Mesenchymal stem cell (in vitro differentiated cells and primary cell): Measurements from ENCODE around the gene SMC1B.
"Not testable (repeated sequence)": the region's sequence is repeated elsewhere in the genome, so short reads cannot be mapped to it uniquely, and the experiment has no call there.

Experiments used
- DNase-seq: peaks from one replicate; pipeline ENCODE4 v3.0.0-alpha.2; 2013
- H2AFZ ChIP-seq: one replicate; pipeline ENCODE4 v1.6.1; 2013; ENCODE audit warnings: low read depth, mild to moderate bottlenecking, control low read depth, inconsistent platforms, low read length, moderate library complexity
- H2AK5ac ChIP-seq: 2 replicates; pipeline ENCODE4 v1.6.1; 2013; ENCODE audit warnings: low read length, moderate library complexity, mild to moderate bottlenecking, inconsistent platforms; ENCODE audit not compliant: severe bottlenecking
- H2BK120ac ChIP-seq: one replicate; pipeline ENCODE4 v1.6.1; 2013; ENCODE audit warnings: low read depth, mild to moderate bottlenecking, inconsistent platforms, low read length, moderate library complexity
- H2BK12ac ChIP-seq, 2 experiments: one replicate each; pipeline ENCODE4 v1.6.1; 2013; ENCODE audit warnings: inconsistent platforms in 2 of 2, low read length in 2 of 2, mild to moderate bottlenecking in 2 of 2, moderate library complexity in 2 of 2, control low read depth in 1 of 2
- H2BK15ac ChIP-seq: one replicate; pipeline ENCODE4 v1.6.1; 2013; ENCODE audit warnings: mild to moderate bottlenecking, low read depth, inconsistent platforms; ENCODE audit not compliant: poor library complexity, severe bottlenecking
- H2BK5ac ChIP-seq: 2 replicates; pipeline ENCODE4 v1.6.1; 2013; ENCODE audit warnings: low read depth, mild to moderate bottlenecking, low read length, control low read depth, inconsistent platforms; ENCODE audit not compliant: poor library complexity, severe bottlenecking
- H3K14ac ChIP-seq, 2 experiments: one replicate each; pipeline ENCODE4 v1.6.1; 2013; ENCODE audit warnings: inconsistent platforms in 2 of 2, low read length in 2 of 2, control low read depth in 1 of 2, mild to moderate bottlenecking in 1 of 2, moderate library complexity in 1 of 2
- H3K18ac ChIP-seq, 2 experiments: one replicate each; pipeline ENCODE4 v1.6.1; 2013; ENCODE audit warnings: inconsistent platforms in 2 of 2, low read length in 2 of 2, control low read depth in 1 of 2, low read depth in 1 of 2, mild to moderate bottlenecking in 1 of 2
- H3K23ac ChIP-seq, 2 experiments: one replicate each; pipeline ENCODE4 v1.6.1; 2013; ENCODE audit warnings: inconsistent platforms in 2 of 2, low read length in 2 of 2, mild to moderate bottlenecking in 2 of 2, moderate library complexity in 2 of 2, control low read depth in 1 of 2
- H3K27ac ChIP-seq: 2 replicates; pipeline ENCODE4 v1.5.1; 2013; ENCODE audit warnings: mild to moderate bottlenecking, moderate library complexity, low read length, control low read depth, inconsistent platforms; ENCODE audit not compliant: poor library complexity, severe bottlenecking
- H3K27me3 ChIP-seq, 2 experiments: 2 replicates each; pipeline versions ENCODE4 v1.6.1 to v1.7.0; 2013; ENCODE audit warnings: low read length in 2 of 2, mild to moderate bottlenecking in 2 of 2, moderate library complexity in 2 of 2, control low read depth in 1 of 2, inconsistent platforms in 1 of 2; ENCODE audit not compliant: control insufficient read depth in 1 of 2, insufficient read depth in 1 of 2
- H3K36me3 ChIP-seq, 2 experiments: 2 replicates each; pipeline versions ENCODE4 v1.6.1 to v1.7.0; 2013; ENCODE audit warnings: low read length in 2 of 2, control low read depth in 1 of 2, inconsistent platforms in 1 of 2, low read depth in 1 of 2, mild to moderate bottlenecking in 1 of 2; ENCODE audit not compliant: insufficient read depth in 2 of 2, control insufficient read depth in 1 of 2
- H3K4ac ChIP-seq, 2 experiments: one replicate each; pipeline ENCODE4 v1.6.1; 2013; ENCODE audit warnings: inconsistent platforms in 2 of 2, low read length in 2 of 2, mild to moderate bottlenecking in 2 of 2, moderate library complexity in 2 of 2, control low read depth in 1 of 2, low read depth in 1 of 2
- H3K4me1 ChIP-seq: 2 replicates; pipeline ENCODE4 v1.6.1; 2013; ENCODE audit warnings: low read depth, low read length, control low read depth; ENCODE audit not compliant: control insufficient read depth, insufficient read depth
- H3K4me2 ChIP-seq: 2 replicates; pipeline ENCODE4 v1.6.1; 2013; ENCODE audit warnings: low read length, mild to moderate bottlenecking, inconsistent platforms; ENCODE audit not compliant: poor library complexity, severe bottlenecking
- H3K4me3 ChIP-seq, 2 experiments: 2 replicates each; pipeline versions ENCODE4 v1.5.1 to v1.7.0; 2013; ENCODE audit warnings: low read length in 2 of 2, mild to moderate bottlenecking in 2 of 2, control low read depth in 1 of 2, low read depth in 1 of 2; ENCODE audit not compliant: insufficient read depth in 1 of 2
- H3K79me1 ChIP-seq: replicated peaks from 2 replicates; pipeline ENCODE4 v1.6.1; 2013; ENCODE audit warnings: mild to moderate bottlenecking, control low read depth, low read length, inconsistent platforms; ENCODE audit not compliant: poor library complexity, severe bottlenecking
- H3K9ac ChIP-seq: 2 replicates; pipeline ENCODE4 v1.7.0; 2013; ENCODE audit warnings: mild to moderate bottlenecking, low read length, moderate library complexity
- H3K9me3 ChIP-seq: 2 replicates; pipeline ENCODE4 v1.7.0; 2013; ENCODE audit warnings: mild to moderate bottlenecking, low read length; ENCODE audit not compliant: control insufficient read depth
- H4K8ac ChIP-seq: one replicate; pipeline ENCODE4 v1.6.1; 2013; ENCODE audit warnings: inconsistent platforms, mild to moderate bottlenecking, low read length, moderate library complexity
- H4K91ac ChIP-seq: one replicate; pipeline ENCODE4 v1.6.1; 2013; ENCODE audit warnings: mild to moderate bottlenecking, low read length, inconsistent platforms
- whole genome bisulfite sequencing: methylation state at CpG from one replicate; pipeline ENCODE4 v1.1.7; 2013; ENCODE audit warnings: mixed read lengths; 5-methylcytosine and 5-hydroxymethylcytosine counted together

SMC1B gene

DNA sequence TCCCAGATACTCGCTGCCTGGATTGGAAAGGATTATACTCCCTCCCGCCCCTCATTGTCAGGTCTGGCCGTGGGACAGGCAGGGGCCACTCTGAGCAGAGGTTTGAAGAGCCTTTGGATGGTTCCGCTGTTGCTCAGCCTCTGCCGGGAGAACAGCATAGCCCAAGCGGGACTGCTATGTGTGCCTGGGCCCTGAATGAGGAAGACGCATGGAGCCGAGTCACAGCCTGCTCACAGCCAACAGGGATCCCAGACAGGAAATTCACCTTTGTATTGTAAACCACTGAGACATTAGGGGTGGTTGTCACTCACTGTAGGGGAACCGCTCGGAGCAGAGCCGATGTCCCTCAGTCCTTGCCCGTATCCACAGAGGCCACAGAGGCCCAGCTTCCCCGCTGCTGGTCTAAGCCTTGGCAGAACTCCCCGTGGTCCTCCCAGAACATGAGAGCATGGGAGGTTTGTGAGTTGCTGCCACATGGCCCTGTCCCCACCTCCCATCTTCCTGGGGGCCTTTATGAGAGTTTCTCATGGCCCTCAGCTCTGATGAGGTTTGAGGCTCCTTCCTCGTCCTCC, 114.4 kb downstream of the SMC1B start:
- Histone ChIP-seq H3K36me3 (no peaks in the 10 kb centered on the region), H3K18ac (no peak overlapping the region), H2BK12ac (no peak overlapping the region), H3K4me3 (no peak overlapping the region), H3K9ac (no peak overlapping the region), H4K91ac (no peak overlapping the region), H2AK5ac (no peak overlapping the region), H3K23ac (no peak overlapping the region), H3K27ac (no peak overlapping the region), H2BK15ac (no peak overlapping the region), H4K8ac (no peak overlapping the region), H3K79me1 (no peaks in the 10 kb centered on the region), H3K9me3 (no peaks in the 10 kb centered on the region), H3K14ac (no peak overlapping the region), H3K4me2 (no peak overlapping the region), H3K4ac (no peak overlapping the region), H3K27me3 (peaks cover 4 to 18% of the 10 kb centered on the region in 2 experiments), H2AFZ (no peak overlapping the region), H2BK5ac (no peak overlapping the region), H2BK120ac (no peak overlapping the region), H3K4me1 (no peaks in the 10 kb centered on the region)
- WGBS, result 75% methylated on average over 13 of the region's 15 CpGs
- no peak for DNase-seq

DNA sequence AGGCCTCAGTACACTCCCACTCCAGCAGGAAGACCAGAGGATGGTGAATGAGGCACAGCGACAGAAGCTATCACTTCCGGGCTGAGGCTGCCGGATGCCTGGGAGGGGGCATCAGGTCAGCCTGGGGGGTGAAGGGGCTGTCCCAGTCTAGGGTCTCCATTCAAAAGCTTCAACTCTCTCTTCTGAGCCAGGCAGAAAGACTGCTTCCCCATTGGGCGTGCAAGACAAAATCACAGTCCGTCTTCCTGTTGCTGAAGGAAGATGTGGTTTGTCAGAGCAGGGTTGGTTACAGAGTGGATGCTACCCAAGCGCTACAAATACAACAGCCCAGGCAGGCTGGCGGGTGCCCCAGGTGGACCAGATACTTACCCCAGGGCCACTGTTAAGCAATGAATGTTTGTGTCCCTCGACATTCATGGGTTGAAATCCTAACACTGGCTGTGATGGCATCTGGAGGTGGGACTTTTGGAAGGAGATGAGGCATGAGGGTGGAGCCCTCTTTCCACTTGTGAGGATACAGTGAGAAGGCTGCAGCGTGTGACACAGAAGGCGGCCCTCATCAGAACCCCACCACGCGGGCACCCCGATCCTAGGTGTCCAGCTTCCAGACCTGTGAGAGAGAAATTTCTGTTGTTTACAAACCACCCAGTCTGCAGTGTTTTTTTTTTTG, 116.6 kb downstream of the SMC1B start:
- Histone ChIP-seq H3K4ac (no peak overlapping the region), H3K23ac (no peak overlapping the region), H4K8ac (no peak overlapping the region), H3K27me3 (peaks cover 11 to 40% of the 10 kb centered on the region in 2 experiments), H2BK5ac (no peak overlapping the region), H3K4me2 (no peak overlapping the region), H3K36me3 (no peaks in the 10 kb centered on the region), H3K79me1 (no peaks in the 10 kb centered on the region), H2AFZ (no peak overlapping the region), H3K4me1 (no peaks in the 10 kb centered on the region), H3K27ac (no peak overlapping the region), H2BK12ac (no peak overlapping the region), H3K9ac (no peak overlapping the region), H2BK15ac (no peak overlapping the region), H3K9me3 (no peaks in the 10 kb centered on the region), H4K91ac (no peak overlapping the region), H3K18ac (no peak overlapping the region), H3K14ac (no peak overlapping the region), H2BK120ac (no peak overlapping the region), H3K4me3 (no peak overlapping the region), H2AK5ac (no peak overlapping the region)
- WGBS, result 92% methylated on average over 12 of the region's 13 CpGs
- DNase-seq, result no peak

DNA sequence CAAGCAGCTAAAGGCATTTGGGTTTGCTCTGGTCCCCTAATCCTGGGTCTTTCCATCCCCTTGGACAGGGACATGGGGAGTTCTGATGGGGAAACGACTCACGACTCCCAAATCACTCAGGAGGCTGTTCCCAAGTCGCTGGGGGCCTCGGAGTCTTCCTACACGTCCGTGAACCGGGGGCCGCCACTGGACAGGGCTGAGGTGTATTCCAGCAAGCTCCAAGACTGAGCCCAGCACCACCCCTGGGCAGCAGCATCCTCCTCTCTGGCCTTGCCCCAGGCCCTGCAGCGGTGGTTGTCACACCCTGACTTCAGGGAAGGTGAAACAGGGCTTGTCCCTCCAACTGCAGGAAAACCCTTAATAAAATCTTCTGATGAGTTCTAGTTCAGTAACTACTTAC, 117.9 kb downstream of the SMC1B start:
- no peak overlapping the region for H2BK5ac ChIP-seq
- H3K9ac ChIP-seq, result no peak overlapping the region
- no peak overlapping the region for H4K91ac ChIP-seq
- no peak overlapping the region for H2BK12ac ChIP-seq
- H3K36me3 ChIP-seq, result no peaks in the 10 kb centered on the region
- peaks cover 12 to 50% of the 10 kb centered on the region in 2 experiments for H3K27me3 ChIP-seq
- H2BK120ac ChIP-seq, result no peak overlapping the region
- H3K18ac ChIP-seq, result no peak overlapping the region
- no peak for DNase-seq
- no peak overlapping the region for H2AFZ ChIP-seq
- no peak overlapping the region for H3K23ac ChIP-seq
- no peak overlapping the region for H2BK15ac ChIP-seq
- no peak overlapping the region for H3K27ac ChIP-seq
- no peaks in the 10 kb centered on the region for H3K79me1 ChIP-seq
- H3K4me2 ChIP-seq, result no peak overlapping the region
- no peak overlapping the region for H2AK5ac ChIP-seq
- H3K14ac ChIP-seq, result no peak overlapping the region
- no peaks in the 10 kb centered on the region for H3K9me3 ChIP-seq
- no peak overlapping the region for H3K4me3 ChIP-seq
- H3K4ac ChIP-seq, result no peak overlapping the region
- peaks cover 8% of the 10 kb centered on the region for H3K4me1 ChIP-seq
- H4K8ac ChIP-seq, result no peak overlapping the region
- WGBS, result 92% methylated on average over 9 of the region's 9 CpGs

DNA sequence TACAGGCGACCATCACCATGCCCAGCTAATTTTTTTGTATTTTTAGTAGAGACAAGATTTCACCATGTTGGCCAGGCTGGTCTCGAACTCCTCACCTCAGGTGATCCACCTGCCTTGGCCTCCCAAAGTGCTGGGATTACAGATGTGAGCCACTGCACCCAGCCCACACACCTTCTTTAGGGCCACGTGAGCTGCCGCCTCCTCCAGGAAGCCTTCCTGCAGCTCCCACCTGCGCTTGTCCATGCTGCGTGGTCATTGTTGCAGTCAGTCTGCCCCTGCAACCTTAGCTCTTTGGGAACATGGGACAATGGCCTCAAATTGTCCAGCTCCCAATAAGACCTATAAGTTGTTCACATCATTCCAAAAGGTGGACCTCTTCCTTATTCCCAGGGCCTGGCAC, 118.4 kb downstream of the SMC1B start:
- H3K9ac ChIP-seq, H3K14ac ChIP-seq, H3K79me1 ChIP-seq, H2BK15ac ChIP-seq, H3K4ac ChIP-seq, H3K4me3 ChIP-seq, H3K36me3 ChIP-seq, H3K18ac ChIP-seq, H2BK120ac ChIP-seq, H4K8ac ChIP-seq, H2BK5ac ChIP-seq, H2BK12ac ChIP-seq, H3K9me3 ChIP-seq, H4K91ac ChIP-seq, H2AK5ac ChIP-seq, DNase-seq, H3K4me2 ChIP-seq, H3K27ac ChIP-seq, H2AFZ ChIP-seq: not testable (repeated sequence)
- 92% methylated on average over 6 of the region's 6 CpGs for WGBS
- peak overlapping the region in 1 of 2 experiments; percentile 18 for H3K23ac ChIP-seq
- H3K27me3 ChIP-seq, result peaks cover 12 to 55% of the 10 kb centered on the region in 2 experiments
- H3K4me1 ChIP-seq, result peaks cover 11% of the 10 kb centered on the region
